SH-SY5Y (cell line): ENCODE results near the gene EPB41L3.

Experiments
- GATA2 ChIP-seq: IDR thresholded peaks from 2 replicates; pipeline ENCODE4 v1.6.1; 2011; ENCODE audit warnings: mild to moderate bottlenecking, low read depth, low read length
- GATA3 ChIP-seq: IDR thresholded peaks from 2 replicates; pipeline ENCODE4 v1.6.1; 2011; ENCODE audit warnings: low read depth, mild to moderate bottlenecking, low read length, moderate library complexity

- no peak for TF ChIP-seq GATA3
- TF ChIP-seq GATA2: no peak
Observed at GRCh38 chr18:5518899-5519371, 24.9 kb downstream of the EPB41L3 start.
